WTC11 (cell line): ENCODE data around the gene FRMD4B. TPM values are rescaled to one million over a fixed set of nuclear protein-coding genes. Genes with fewer than 3 reads are reported as not detected.

ENCODE experiments used
- ATAC-seq: fragments of 200-7000 bp; cut with Tn5 transposase; 2 replicates; pipeline ENCODE4 v1.10.0; 2021; ENCODE audit warnings: mild to moderate bottlenecking, moderate library complexity
- CTCF ChIA-PET: fragments of 300-600 bp; sonication (Branson Sonifier 250); formaldehyde crosslinking; loops from one replicate; lab custom pipeline; 2021; ENCODE audit warnings: antibody characterized with exemption; lab: Charles Lee
- POLR2A ChIA-PET: fragments of 350-600 bp; sonication (Branson Sonifier 250); formaldehyde crosslinking; loops from one replicate; lab custom pipeline; 2021; ENCODE audit warnings: antibody characterized with exemption; lab: Charles Lee
- DNase-seq: peaks from one replicate; pipeline ENCODE4 v3.0.0; 2021; ENCODE audit warnings: low spot score
- H3K27ac Mint-ChIP-seq: 2 replicates; pipeline ENCODE4 v1.8.0; 2021; ENCODE audit warnings: mixed read lengths
- H3K27me3 Mint-ChIP-seq: 2 replicates; pipeline ENCODE4 v1.8.0; 2021; ENCODE audit warnings: low read depth, mild to moderate bottlenecking, moderate library complexity, mixed read lengths
- H3K36me3 Mint-ChIP-seq: 2 replicates; pipeline ENCODE4 v1.8.0; 2021; ENCODE audit warnings: mixed read lengths
- H3K4me1 Mint-ChIP-seq: 2 replicates; pipeline ENCODE4 v1.8.0; 2022; ENCODE audit warnings: mixed read lengths
- H3K4me3 Mint-ChIP-seq: 2 replicates; pipeline ENCODE4 v1.8.0; 2021; ENCODE audit warnings: mild to moderate bottlenecking, moderate library complexity, mixed read lengths
- H3K9me3 Mint-ChIP-seq: 2 replicates; pipeline ENCODE4 v1.8.0; 2021; ENCODE audit warnings: mixed read lengths
- AFF4 ChIP-seq: sonication (generic); formaldehyde crosslinking; IDR thresholded peaks from 2 replicates; pipeline ENCODE4 v1.8.1; 2023; ENCODE audit warnings: mild to moderate bottlenecking, missing genetic modification reagents, borderline replicate concordance
- ATF1 ChIP-seq: sonication (generic); formaldehyde crosslinking; IDR thresholded peaks from 2 replicates; pipeline ENCODE4 v1.8.1; 2023; ENCODE audit warnings: mild to moderate bottlenecking, moderate library complexity, missing genetic modification reagents
- ATF2 ChIP-seq: sonication (generic); formaldehyde crosslinking; IDR thresholded peaks from 2 replicates; pipeline ENCODE4 v1.8.1; 2022; ENCODE audit warnings: low read depth, missing genetic modification reagents, borderline replicate concordance
- ATF6 ChIP-seq: sonication (generic); formaldehyde crosslinking; IDR thresholded peaks from 2 replicates; pipeline ENCODE4 v1.8.1; 2023; ENCODE audit warnings: mild to moderate bottlenecking, missing genetic modification reagents
- ERG ChIP-seq: fragments of 250-450 bp; sonication (Bioruptor Pico); IDR thresholded peaks from 2 replicates; pipeline ENCODE4 v1.8.0; 2021; ENCODE audit warnings: mild to moderate bottlenecking
- HMGA2 ChIP-seq: fragments of 250-450 bp; sonication (Bioruptor Pico); IDR thresholded peaks from 2 replicates; pipeline ENCODE4 v1.4.0; 2021; ENCODE audit warnings: mild to moderate bottlenecking, moderate library complexity
- KAT7 ChIP-seq: sonication (generic); formaldehyde crosslinking; IDR thresholded peaks from 2 replicates; pipeline ENCODE4 v1.8.1; 2023; ENCODE audit warnings: missing genetic modification reagents, mild to moderate bottlenecking, borderline replicate concordance
- NFATC4 ChIP-seq: fragments of 250-450 bp; sonication (Bioruptor Pico); IDR thresholded peaks from 2 replicates; pipeline ENCODE4 v1.9.0; 2021; ENCODE audit warnings: mild to moderate bottlenecking
- NFE2L1 ChIP-seq: sonication (generic); formaldehyde crosslinking; IDR thresholded peaks from 2 replicates; pipeline ENCODE4 v1.8.1; 2023; ENCODE audit warnings: missing genetic modification reagents
- NR3C1 ChIP-seq: sonication (generic); formaldehyde crosslinking; conservative IDR thresholded peaks from 2 replicates; pipeline ENCODE4 v1.8.1; 2023; ENCODE audit warnings: low read depth, mild to moderate bottlenecking, missing genetic modification reagents
- PREB ChIP-seq: sonication (generic); formaldehyde crosslinking; IDR thresholded peaks from 2 replicates; pipeline ENCODE4 v1.8.1; 2022; ENCODE audit warnings: mild to moderate bottlenecking, missing genetic modification reagents, moderate library complexity, borderline replicate concordance
- STAT6 ChIP-seq: sonication (generic); formaldehyde crosslinking; conservative IDR thresholded peaks from 2 replicates; pipeline ENCODE4 v1.8.1; 2023; ENCODE audit warnings: mild to moderate bottlenecking, low read depth, missing genetic modification reagents, moderate library complexity
- USF2 ChIP-seq: sonication (generic); formaldehyde crosslinking; IDR thresholded peaks from 2 replicates; pipeline ENCODE4 v1.8.1; 2023; ENCODE audit warnings: mild to moderate bottlenecking, missing genetic modification reagents, moderate library complexity
- ZNF219 ChIP-seq: sonication (generic); formaldehyde crosslinking; IDR thresholded peaks from 2 replicates; pipeline ENCODE4 v1.8.0; 2023; ENCODE audit warnings: missing genetic modification reagents, mild to moderate bottlenecking, borderline replicate concordance
- ZNF396 ChIP-seq: fragments of 250-450 bp; sonication (Bioruptor Pico); IDR thresholded peaks from 2 replicates; pipeline ENCODE4 v1.8.0; 2021; ENCODE audit warnings: mild to moderate bottlenecking, moderate library complexity, borderline replicate concordance
- ZNF423 ChIP-seq: fragments of 250-450 bp; sonication (Bioruptor Pico); IDR thresholded peaks from 2 replicates; pipeline ENCODE4 v2.1.2; 2022; ENCODE audit warnings: mild to moderate bottlenecking, moderate library complexity
- ZNF671 ChIP-seq: fragments of 250-450 bp; sonication (Bioruptor Pico); IDR thresholded peaks from 2 replicates; pipeline ENCODE4 v1.8.0; 2021; ENCODE audit warnings: mild to moderate bottlenecking
- total RNA-seq: library from RNA; stranded (reverse); gene quantifications from 3 replicates; pipeline ENCODE4 v1.2.3, GENCODE V29; 2021

Gene FRMD4B
- total RNA-seq, 1 experiment from 2014 or later, result 6.7 TPM

- no peak for TF ChIP-seq ATF2
- no peak for TF ChIP-seq NFE2L1 (CRISPR knock-in tag)
- no peak for TF ChIP-seq KAT7 (CRISPR knock-in tag)
- TF ChIP-seq HMGA2 (CRISPR knock-in tag), result no peak
- no peak for TF ChIP-seq USF2 (CRISPR knock-in tag)
- TF ChIP-seq NR3C1 (CRISPR knock-in tag), result no peak
- no peak for TF ChIP-seq ZNF671 (CRISPR knock-in tag)
- no peak for TF ChIP-seq ERG (CRISPR knock-in tag)
- TF ChIP-seq STAT6 (CRISPR knock-in tag), result no peak
- TF ChIP-seq AFF4 (CRISPR knock-in tag), result no peak
- TF ChIP-seq ZNF396 (CRISPR knock-in tag), result no peak
Measured at GRCh38 chr3:69141313-69141712, 244.6 kb downstream of the FRMD4B start (continued).

GRCh38 chr3:69137412-69137811, 248.5 kb downstream of the FRMD4B start:
- CTCF ChIA-PET, result no interaction called here
- Mint-ChIP-seq H3K4me1 (no peaks in the 10 kb centered on the region), H3K9me3 (0 out of 2 replicates have a peak, but pooled peaks cover 5% of the 10 kb centered on the region), H3K27me3 (peaks cover 48% of the 10 kb centered on the region), H3K4me3 (no peak overlapping the region), H3K36me3 (no peaks in the 10 kb centered on the region), H3K27ac (no peak overlapping the region)
- POLR2A ChIA-PET, result no interaction called here
- ATAC-seq (no peak), DNase-seq (no peak)
- TF ChIP-seq NFATC4 (CRISPR knock-in tag), result no peak
- no peak for TF ChIP-seq PREB (CRISPR knock-in tag)
- TF ChIP-seq ZNF219, result no peak
- TF ChIP-seq ERG (CRISPR knock-in tag), result no peak
- no peak for TF ChIP-seq AFF4 (CRISPR knock-in tag)
- TF ChIP-seq ATF1 (CRISPR knock-in tag), result no peak
- no peak for TF ChIP-seq ZNF423 (CRISPR knock-in tag)
- no peak for TF ChIP-seq ATF6 (CRISPR knock-in tag)
